Uterus (tissue), 2 donors: Measurements from ENCODE around the gene PCDH1.

Experiments
- POLR2A ChIP-seq, 2 donors: fragments of 450-650 bp; IDR thresholded peaks; one replicate each; pipeline ENCODE4 v1.6.1; 2016; ENCODE audit warnings: antibody characterized with exemption in 2 of 2, mild to moderate bottlenecking in 1 of 2, moderate library complexity in 1 of 2
- TF ChIP-seq, protein P1 (sequence below), 4 experiments: fragments of 200-600 bp in 2 of 4; fragments of 450-650 bp in 2 of 4; sonication (generic) in 2 of 4; IDR thresholded peaks; one replicate each; pipeline ENCODE4 v1.5.1; 2016 to 2019; ENCODE audit warnings: antibody characterized with exemption in 4 of 4, mild to moderate bottlenecking in 2 of 4, moderate library complexity in 1 of 4

DNA sequence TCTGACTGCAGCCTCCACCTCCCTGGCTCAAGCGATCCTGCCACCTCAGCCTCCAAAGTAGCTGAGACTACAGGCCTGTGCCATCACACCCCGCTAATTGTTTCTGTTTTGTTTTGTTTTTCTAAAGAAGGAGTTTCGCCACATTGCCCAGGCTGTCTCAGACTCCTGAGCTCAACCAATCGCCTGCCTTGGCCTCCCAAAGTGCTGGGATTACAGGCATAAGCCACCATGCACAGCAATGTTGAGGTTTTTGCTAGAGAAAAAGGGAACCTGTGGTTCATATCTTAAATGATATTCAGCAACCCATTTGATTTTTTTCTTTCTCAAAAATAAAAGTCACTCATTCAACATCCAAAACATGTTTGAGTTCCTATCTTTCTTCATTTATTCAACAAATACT lies 25.1 kb upstream of the PCDH1 start:
- TF ChIP-seq POLR2A (IDR thresholded peaks at IDR 0.05), result no peak
- TF ChIP-seq, protein P1, sequence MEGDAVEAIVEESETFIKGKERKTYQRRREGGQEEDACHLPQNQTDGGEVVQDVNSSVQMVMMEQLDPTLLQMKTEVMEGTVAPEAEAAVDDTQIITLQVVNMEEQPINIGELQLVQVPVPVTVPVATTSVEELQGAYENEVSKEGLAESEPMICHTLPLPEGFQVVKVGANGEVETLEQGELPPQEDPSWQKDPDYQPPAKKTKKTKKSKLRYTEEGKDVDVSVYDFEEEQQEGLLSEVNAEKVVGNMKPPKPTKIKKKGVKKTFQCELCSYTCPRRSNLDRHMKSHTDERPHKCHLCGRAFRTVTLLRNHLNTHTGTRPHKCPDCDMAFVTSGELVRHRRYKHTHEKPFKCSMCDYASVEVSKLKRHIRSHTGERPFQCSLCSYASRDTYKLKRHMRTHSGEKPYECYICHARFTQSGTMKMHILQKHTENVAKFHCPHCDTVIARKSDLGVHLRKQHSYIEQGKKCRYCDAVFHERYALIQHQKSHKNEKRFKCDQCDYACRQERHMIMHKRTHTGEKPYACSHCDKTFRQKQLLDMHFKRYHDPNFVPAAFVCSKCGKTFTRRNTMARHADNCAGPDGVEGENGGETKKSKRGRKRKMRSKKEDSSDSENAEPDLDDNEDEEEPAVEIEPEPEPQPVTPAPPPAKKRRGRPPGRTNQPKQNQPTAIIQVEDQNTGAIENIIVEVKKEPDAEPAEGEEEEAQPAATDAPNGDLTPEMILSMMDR (IDR thresholded peaks at IDR 0.05), result no peak
